NT2/D1 (cell line): ENCODE measurements around the gene ZNF438.

ENCODE experiments used
- SUZ12 ChIP-seq: IDR thresholded peaks from 2 replicates; pipeline ENCODE4 v1.6.1; 2011; ENCODE audit not compliant: insufficient read length, insufficient read depth; ENCODE audit errors: extremely low read depth
- YY1 ChIP-seq: IDR thresholded peaks from 2 replicates; pipeline ENCODE4 v1.6.1; 2011; ENCODE audit not compliant: insufficient read length, insufficient read depth
- ZNF274 ChIP-seq: IDR thresholded peaks from 2 replicates; pipeline ENCODE4 v1.6.1; 2011; ENCODE audit warnings: mild to moderate bottlenecking, low read depth, low read length

GRCh38 chr10:31030800-31031199 lies 865 bp downstream of the ZNF438 start:
- no peak for TF ChIP-seq ZNF274
- TF ChIP-seq YY1, result no peak
- TF ChIP-seq SUZ12, result no peak
